OCI-LY1 (cell line): ENCODE data around the gene PVR.
"Not testable (repeated sequence)": the region's sequence is repeated elsewhere in the genome, so short reads cannot be mapped to it uniquely, and the experiment has no call there.

Experiments
- H2AFZ ChIP-seq: fragments of 200-600 bp; sonication (generic), shearing (Covaris generic); 2 replicates; pipeline ENCODE4 v1.6.0; 2014; ENCODE audit warnings: antibody characterized with exemption, mild to moderate bottlenecking, low read length
- H3F3A ChIP-seq: fragments of 200-600 bp; sonication (generic), shearing (Covaris generic); 2 replicates; pipeline ENCODE4 v1.6.0; 2014; ENCODE audit warnings: mild to moderate bottlenecking, antibody characterized with exemption, low read length, moderate library complexity; ENCODE audit not compliant: insufficient read depth
- H3K27ac ChIP-seq: fragments of 200-600 bp; sonication (generic); 2 replicates; pipeline ENCODE4 v1.5.1; 2014; ENCODE audit warnings: low read length, mixed run types, mild to moderate bottlenecking, low read depth; ENCODE audit not compliant: poor library complexity, severe bottlenecking
- H3K27me3 ChIP-seq: fragments of 200-600 bp; sonication (generic); 2 replicates; pipeline ENCODE4 v1.6.0; 2014; ENCODE audit warnings: antibody characterized with exemption, mild to moderate bottlenecking, low read length, moderate library complexity; ENCODE audit not compliant: insufficient read depth
- H3K36me3 ChIP-seq: fragments of 200-600 bp; sonication (generic); 2 replicates; pipeline ENCODE4 v1.6.1; 2014; ENCODE audit warnings: mild to moderate bottlenecking, antibody characterized with exemption, low read length, moderate library complexity, mixed read lengths; ENCODE audit not compliant: insufficient read depth
- H3K4me1 ChIP-seq: fragments of 200-600 bp; sonication (generic); 2 replicates; pipeline ENCODE4 v1.5.1; 2014; ENCODE audit warnings: mild to moderate bottlenecking, low read length, moderate library complexity; ENCODE audit not compliant: insufficient read depth, severe bottlenecking
- H3K4me2 ChIP-seq: fragments of 200-600 bp; sonication (generic), shearing (Covaris generic); 2 replicates; pipeline ENCODE4 v1.6.1; 2014; ENCODE audit warnings: low read length
- H3K4me3 ChIP-seq: fragments of 200-600 bp; sonication (generic); 2 replicates; pipeline ENCODE4 v1.5.1; 2014; ENCODE audit warnings: low read length, low read depth, mild to moderate bottlenecking, mixed read lengths; ENCODE audit not compliant: poor library complexity, severe bottlenecking
- H3K79me2 ChIP-seq: fragments of 200-600 bp; shearing (Covaris generic); 2 replicates; pipeline ENCODE4 v1.6.1; 2016; ENCODE audit warnings: mixed run types, low read length, mixed read lengths; ENCODE audit not compliant: insufficient read depth
- H3K9ac ChIP-seq: fragments of 200-600 bp; sonication (generic), shearing (Covaris generic); 2 replicates; pipeline ENCODE4 v1.6.1; 2014; ENCODE audit warnings: mild to moderate bottlenecking, low read length, mixed read lengths
- H3K9me2 ChIP-seq: fragments of 200-600 bp; sonication (generic), shearing (Covaris generic); 2 replicates; pipeline ENCODE4 v1.6.1; 2014; ENCODE audit warnings: low read depth, mild to moderate bottlenecking, low read length, mixed read lengths
- H3K9me3 ChIP-seq: fragments of 200-600 bp; shearing (Covaris generic); 2 replicates; pipeline ENCODE4 v1.6.1; 2014; ENCODE audit warnings: low read length, mixed read lengths
- H4K20me1 ChIP-seq: fragments of 200-600 bp; sonication (generic), shearing (Covaris generic); 2 replicates; pipeline ENCODE4 v1.6.0; 2016; ENCODE audit warnings: mild to moderate bottlenecking, low read length; ENCODE audit not compliant: insufficient read depth
- EZH2 ChIP-seq: fragments of 200-600 bp; sonication (generic), shearing (Covaris generic); IDR thresholded peaks from 2 replicates; pipeline ENCODE4 v1.8.0; 2017; ENCODE audit warnings: borderline replicate concordance, mixed run types, mild to moderate bottlenecking, antibody characterized with exemption, low read length, moderate library complexity, mixed read lengths
- TF ChIP-seq, protein P1 (sequence below): fragments of 200-600 bp; sonication (generic), shearing (Covaris generic); IDR thresholded peaks from 2 replicates; pipeline ENCODE4 v1.5.1; 2017; ENCODE audit warnings: mild to moderate bottlenecking, antibody characterized with exemption, low read length, moderate library complexity, mixed read lengths

PVR gene

DNA sequence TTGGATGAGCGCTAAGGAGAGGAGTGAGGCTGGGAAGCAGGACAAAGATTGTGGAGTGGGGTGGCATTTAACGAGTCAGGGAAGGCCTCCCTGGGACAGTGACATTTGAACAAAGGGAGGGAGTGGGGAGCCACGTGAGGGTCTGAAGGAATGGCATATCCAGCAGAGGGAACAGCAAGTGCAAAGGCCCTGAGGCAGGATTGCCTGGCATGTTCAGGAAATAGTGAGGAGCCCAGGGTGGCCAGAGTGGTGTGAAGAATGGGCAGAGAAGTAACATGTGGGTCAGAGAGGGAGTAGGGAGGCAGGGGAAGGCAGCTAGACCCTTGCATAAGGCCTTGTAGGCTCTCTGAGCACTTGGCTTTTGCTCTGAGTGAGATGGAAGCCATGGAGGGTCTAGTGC is 14.9 kb upstream of the PVR start:
- Histone ChIP-seq H3K4me2 (no peak overlapping the region), H3K4me3 (no peak overlapping the region), H3K4me1 (no peaks in the 10 kb centered on the region), H3K9me3 (no peaks in the 10 kb centered on the region), H3K9me2 (no peaks in the 10 kb centered on the region), H3K9ac (no peak overlapping the region), H3K36me3 (no peaks in the 10 kb centered on the region), H2AFZ (no peak overlapping the region), H4K20me1 (no peaks in the 10 kb centered on the region), H3K27me3 (no peaks in the 10 kb centered on the region), H3K27ac (no peak overlapping the region), H3K79me2 (no peaks in the 10 kb centered on the region), H3F3A (no peaks in the 10 kb centered on the region)
- TF ChIP-seq, protein P1, sequence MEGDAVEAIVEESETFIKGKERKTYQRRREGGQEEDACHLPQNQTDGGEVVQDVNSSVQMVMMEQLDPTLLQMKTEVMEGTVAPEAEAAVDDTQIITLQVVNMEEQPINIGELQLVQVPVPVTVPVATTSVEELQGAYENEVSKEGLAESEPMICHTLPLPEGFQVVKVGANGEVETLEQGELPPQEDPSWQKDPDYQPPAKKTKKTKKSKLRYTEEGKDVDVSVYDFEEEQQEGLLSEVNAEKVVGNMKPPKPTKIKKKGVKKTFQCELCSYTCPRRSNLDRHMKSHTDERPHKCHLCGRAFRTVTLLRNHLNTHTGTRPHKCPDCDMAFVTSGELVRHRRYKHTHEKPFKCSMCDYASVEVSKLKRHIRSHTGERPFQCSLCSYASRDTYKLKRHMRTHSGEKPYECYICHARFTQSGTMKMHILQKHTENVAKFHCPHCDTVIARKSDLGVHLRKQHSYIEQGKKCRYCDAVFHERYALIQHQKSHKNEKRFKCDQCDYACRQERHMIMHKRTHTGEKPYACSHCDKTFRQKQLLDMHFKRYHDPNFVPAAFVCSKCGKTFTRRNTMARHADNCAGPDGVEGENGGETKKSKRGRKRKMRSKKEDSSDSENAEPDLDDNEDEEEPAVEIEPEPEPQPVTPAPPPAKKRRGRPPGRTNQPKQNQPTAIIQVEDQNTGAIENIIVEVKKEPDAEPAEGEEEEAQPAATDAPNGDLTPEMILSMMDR, result no peak
- TF ChIP-seq EZH2, result no peak

DNA sequence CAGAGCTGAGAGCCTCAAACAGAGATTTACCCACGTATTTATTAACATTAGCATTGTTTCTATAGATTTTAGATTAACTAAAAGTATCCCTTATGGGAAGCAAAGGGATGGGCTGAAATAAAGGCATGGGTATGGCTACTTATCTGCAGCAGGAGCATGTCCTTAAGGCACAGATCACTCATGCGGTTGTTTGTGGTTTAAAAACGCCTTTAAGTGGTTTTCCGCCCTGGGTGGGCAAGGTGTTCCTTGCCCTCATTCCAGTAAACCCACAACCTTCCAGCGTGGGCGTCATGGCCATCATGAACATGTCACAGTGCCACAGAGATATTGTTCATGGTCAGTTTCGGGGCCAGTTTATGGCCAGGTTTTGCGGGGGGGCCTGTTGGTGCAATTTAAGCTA is 12.1 kb upstream of the PVR start:
- H3K4me1 ChIP-seq, H3K4me2 ChIP-seq, H3K27ac ChIP-seq, H3K36me3 ChIP-seq, H3K79me2 ChIP-seq, H3K9me2 ChIP-seq, H3K9me3 ChIP-seq, H3K4me3 ChIP-seq, H2AFZ ChIP-seq, H4K20me1 ChIP-seq, H3K27me3 ChIP-seq, H3K9ac ChIP-seq, H3F3A ChIP-seq: not testable (repeated sequence)

DNA sequence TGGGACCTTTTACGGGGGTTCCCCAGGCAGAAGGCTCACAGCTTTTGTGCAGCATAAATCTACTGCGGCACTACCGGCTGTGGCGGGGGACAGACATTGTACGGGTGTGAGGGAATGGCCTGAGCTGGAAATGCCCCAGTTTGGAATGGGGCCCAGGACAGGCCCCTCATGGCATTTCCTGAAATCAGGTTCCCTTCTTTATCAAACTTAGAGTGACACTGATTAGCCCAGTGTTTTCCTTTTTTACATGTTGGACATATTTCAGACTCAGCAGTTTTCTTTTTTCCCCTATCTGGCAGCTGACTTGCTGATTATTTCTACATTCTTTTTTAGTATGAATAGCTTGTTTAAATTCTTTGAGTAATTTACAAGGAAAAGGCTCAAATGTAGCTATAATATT is 9.7 kb upstream of the PVR start:
- not testable (repeated sequence) for H3K4me1 ChIP-seq, H3K79me2 ChIP-seq, H3F3A ChIP-seq, H2AFZ ChIP-seq, H3K4me2 ChIP-seq, H3K9me2 ChIP-seq, H3K9ac ChIP-seq, H3K9me3 ChIP-seq, H4K20me1 ChIP-seq, H3K4me3 ChIP-seq, H3K27ac ChIP-seq, H3K36me3 ChIP-seq, H3K27me3 ChIP-seq

DNA sequence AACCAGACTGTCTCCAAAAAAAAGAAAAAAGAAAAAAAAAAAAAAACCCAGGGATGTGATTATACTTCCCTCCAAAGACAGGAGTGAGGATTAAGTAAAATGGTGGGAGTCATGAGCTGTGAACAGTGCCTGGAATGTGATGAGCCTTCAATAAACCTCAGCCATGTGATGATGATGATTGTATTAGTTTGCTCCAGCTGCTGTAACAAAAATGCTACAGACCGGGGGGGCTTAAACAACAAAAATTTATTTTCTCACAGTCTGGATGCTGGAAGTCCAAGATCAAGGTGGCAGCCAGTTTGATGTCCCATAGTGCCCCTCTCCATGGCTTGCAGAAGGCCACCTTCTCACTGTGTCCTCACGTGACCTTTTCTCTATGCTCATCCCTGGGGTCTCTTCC is 8.9 kb upstream of the PVR start:
- H3K9me3 ChIP-seq, result no peaks in the 10 kb centered on the region
- H3K9me2 ChIP-seq, result no peaks in the 10 kb centered on the region
- no peaks in the 10 kb centered on the region for H3F3A ChIP-seq
- H3K4me2 ChIP-seq, result no peak overlapping the region
- no peak overlapping the region for H3K27ac ChIP-seq
- no peaks in the 10 kb centered on the region for H3K36me3 ChIP-seq
- no peak overlapping the region for H2AFZ ChIP-seq
- no peaks in the 10 kb centered on the region for H3K27me3 ChIP-seq
- H3K79me2 ChIP-seq, result no peaks in the 10 kb centered on the region
- H3K4me3 ChIP-seq, result no peak overlapping the region
- no peaks in the 10 kb centered on the region for H3K4me1 ChIP-seq
- no peak overlapping the region for H3K9ac ChIP-seq
- H4K20me1 ChIP-seq, result no peaks in the 10 kb centered on the region
- TF ChIP-seq, protein P1, result no peak
- no peak for TF ChIP-seq EZH2
